Endothelial cell of umbilical vein (primary cell): ENCODE results near the gene ZNF514. TPM values are rescaled to one million over a fixed set of nuclear protein-coding genes. Genes with fewer than 3 reads are reported as not detected.

Experiments
- BruUV-seq: library from RNA; stranded (reverse); fragments of 400-500 nt; replicated peaks from 2 replicates; lab custom pipeline; 2021; lab: Mats Ljungman, UMichigan
- CTCF ChIA-PET: fragments of 300-600, 350-600 bp; sonication (Branson Sonifier 250); formaldehyde crosslinking; loops from one replicate; lab custom pipeline; 2021; ENCODE audit warnings: antibody characterized with exemption, inconsistent platforms; lab: Charles Lee
- POLR2A ChIA-PET: fragments of 300-600, 350-600 bp; sonication (Branson Sonifier 250); formaldehyde crosslinking; loops from one replicate; lab custom pipeline; 2021; ENCODE audit warnings: antibody characterized with exemption, inconsistent platforms; lab: Charles Lee
- DNase-seq: peaks from one replicate; pipeline ENCODE4 v3.0.0-alpha.2; 2011; ENCODE audit warnings: low read depth, low spot score
- FAIRE-seq: peaks from 2 replicates; lab custom pipeline; 2011; peaks lifted over from hg19 to GRCh38; lab: Jason Lieb, UNC
- H2AFZ ChIP-seq: 2 replicates; pipeline ENCODE4 v1.6.0; 2012; ENCODE audit warnings: low read depth, low read length, control low read depth, inconsistent platforms
- H3K27ac ChIP-seq: 2 replicates; pipeline ENCODE4 v1.5.1; 2011; ENCODE audit warnings: low read depth, mild to moderate bottlenecking, control low read depth, low read length, moderate library complexity; ENCODE audit not compliant: insufficient read depth
- H3K27me3 ChIP-seq, 2 experiments: 2 replicates each; pipeline versions ENCODE4 v1.6.0 to v1.6.1; 2011; ENCODE audit warnings: low read length in 2 of 2, mixed read lengths in 1 of 2; ENCODE audit not compliant: control insufficient read depth in 2 of 2, insufficient read depth in 2 of 2
- H3K36me3 ChIP-seq, 2 experiments: 2 replicates in 1 of 2; 3 replicates in 1 of 2; pipeline ENCODE4 v1.5.1; 2011; ENCODE audit warnings: low read length in 2 of 2, mild to moderate bottlenecking in 1 of 2, moderate library complexity in 1 of 2; ENCODE audit not compliant: control insufficient read depth in 2 of 2, insufficient read depth in 2 of 2; ENCODE audit errors: extremely low read depth in 1 of 2
- H3K4me1 ChIP-seq: 3 replicates; pipeline ENCODE4 v1.5.1; 2011; ENCODE audit warnings: mild to moderate bottlenecking, low read length; ENCODE audit not compliant: control insufficient read depth, insufficient read depth; ENCODE audit errors: extremely low read depth
- H3K4me2 ChIP-seq: 2 replicates; pipeline ENCODE4 v1.6.1; 2011; ENCODE audit warnings: low read length, control low read depth, mixed read lengths; ENCODE audit not compliant: insufficient read depth
- H3K4me3 ChIP-seq, 3 experiments: fragments of 200-600 bp in 1 of 3; sonication (generic), shearing (Covaris generic) in 1 of 3; replicated peaks in 1 of 3; 2 replicates each; pipeline ENCODE4 v1.5.1; 2011 to 2016; ENCODE audit warnings: control low read depth in 3 of 3, low read length in 3 of 3, mild to moderate bottlenecking in 2 of 3, inconsistent platforms in 1 of 3, low read depth in 1 of 3, moderate library complexity in 1 of 3; ENCODE audit not compliant: insufficient read depth in 1 of 3
- H3K79me2 ChIP-seq: 2 replicates; pipeline ENCODE4 v1.6.0; 2012; ENCODE audit warnings: low read length, inconsistent platforms; ENCODE audit not compliant: control insufficient read depth, insufficient read depth
- H3K9ac ChIP-seq: replicated peaks from 2 replicates; pipeline ENCODE3; 2011; ENCODE audit warnings: low read length, control low read depth; ENCODE audit not compliant: insufficient read depth; ENCODE audit errors: extremely low read depth
- H3K9me1 ChIP-seq: replicated peaks from 3 replicates; pipeline ENCODE4 v1.6.0; 2011; ENCODE audit warnings: mild to moderate bottlenecking, low read length; ENCODE audit not compliant: control insufficient read depth, insufficient read depth; ENCODE audit errors: extremely low read depth
- H3K9me3 ChIP-seq: replicated peaks from 2 replicates; pipeline ENCODE4 v1.5.1; 2012; ENCODE audit warnings: low read length, inconsistent platforms; ENCODE audit not compliant: control insufficient read depth, insufficient read depth
- H4K20me1 ChIP-seq: replicated peaks from 2 replicates; pipeline ENCODE3; 2011; ENCODE audit warnings: mild to moderate bottlenecking, low read length; ENCODE audit not compliant: control insufficient read depth, insufficient read depth; ENCODE audit errors: extremely low read depth
- EZH2 ChIP-seq: IDR thresholded peaks from 2 replicates; pipeline ENCODE4 v1.6.1; 2012; ENCODE audit warnings: borderline replicate concordance, low read depth, mild to moderate bottlenecking, moderate library complexity, low read length, inconsistent platforms; ENCODE audit not compliant: severe bottlenecking
- FOS ChIP-seq: IDR thresholded peaks from 2 replicates; pipeline ENCODE4 v1.6.1; 2011; ENCODE audit warnings: mild to moderate bottlenecking, low read length, moderate library complexity, borderline replicate concordance; ENCODE audit not compliant: insufficient read depth
- GATA2 ChIP-seq: IDR thresholded peaks from 2 replicates; pipeline ENCODE4 v1.7.0; 2011; ENCODE audit warnings: low read depth, mild to moderate bottlenecking, moderate library complexity, mixed read lengths, low read length; ENCODE audit not compliant: insufficient read length, insufficient read depth
- JUN ChIP-seq: IDR thresholded peaks from 2 replicates; pipeline ENCODE4 v1.6.1; 2011; ENCODE audit warnings: borderline replicate concordance, low read depth; ENCODE audit not compliant: insufficient read length, insufficient read depth
- MYC ChIP-seq: IDR thresholded peaks from one replicate; pipeline ENCODE4 v1.6.1; 2011; ENCODE audit warnings: mild to moderate bottlenecking, low read depth, low read length
- POLR2AphosphoS5 ChIP-seq: IDR thresholded peaks from 2 replicates; pipeline ENCODE4 v1.6.1; 2012; ENCODE audit warnings: low read depth, mild to moderate bottlenecking, control low read depth, low read length, moderate library complexity; ENCODE audit not compliant: insufficient read depth
- dilution Hi-C: fragments of 300-500 bp; cut with MboI; formaldehyde crosslinking; loops from one replicate; pipeline ENCODE4 v1.15.0; 2019; ENCODE audit warnings: low sequenced_read_pairs; ENCODE audit not compliant: extremely low pct_ligation_motif_present
- intact Hi-C: fragments of 100-400 bp; cut with micrococcal nuclease; formaldehyde crosslinking; loops from one replicate; pipeline ENCODE4 v1.10.0; 2022
- polyA plus RNA-seq, 4 experiments: library from polyadenylated mRNA; depleted of rRNA in 3 of 4; stranded (reverse) in 3 of 4; unstranded in 1 of 4; fragments of >200 nt; gene quantifications; 2 replicates each; pipeline versions ENCODE4 v1.2.1 to v1.2.3, GENCODE V29; 2011 to 2012; ENCODE audit warnings: missing spikeins in 1 of 4
- total RNA-seq: library from RNA; stranded (reverse); gene quantifications from 2 replicates; pipeline ENCODE4 v1.2.3, GENCODE V29; 2021
- TF ChIP-seq, protein P1 (sequence below), 2 donors: IDR thresholded peaks; 1 replicate in 1 of 2; 2 replicates in 1 of 2; pipeline ENCODE4 v1.5.1; 2011; ENCODE audit warnings: low read length in 2 of 2, mild to moderate bottlenecking in 2 of 2, moderate library complexity in 2 of 2, control low read depth in 1 of 2, inconsistent platforms in 1 of 2, low read depth in 1 of 2; ENCODE audit not compliant: insufficient read depth in 1 of 2; ENCODE audit errors: extremely low read depth in 1 of 2
- TF ChIP-seq, protein P2 (sequence below): IDR thresholded peaks from 2 replicates; pipeline ENCODE4 v1.6.1; 2011; ENCODE audit not compliant: insufficient read depth, insufficient read length

The ZNF514 gene
- total and polyA plus RNA-seq, 2 donors (not counting 3 experiments of a cell fraction or from before 2014, with no cell fraction given) = 3.9 to 11.6 TPM

DNA sequence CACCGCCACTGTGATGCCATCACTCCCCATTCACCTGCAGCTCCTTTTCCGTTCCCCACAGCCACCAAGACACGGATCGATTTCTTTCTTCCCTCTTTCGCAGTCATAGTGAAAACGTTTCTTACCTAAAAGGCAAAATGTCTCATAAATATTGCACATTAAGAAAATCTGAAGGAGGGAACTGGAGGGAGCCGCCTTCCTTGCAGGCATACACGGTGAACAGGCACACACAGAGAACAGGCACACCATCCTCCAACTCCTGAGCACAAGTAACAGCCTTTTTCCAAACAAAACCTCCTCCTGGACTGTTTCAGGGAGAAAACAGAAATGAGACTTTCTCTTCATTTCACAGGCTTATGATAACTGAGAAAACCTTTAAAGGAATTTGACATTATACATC lies 55.0 kb downstream of the ZNF514 start:
- no peaks in the 10 kb centered on the region for H4K20me1 ChIP-seq
- H3K9me1 ChIP-seq = no peaks in the 10 kb centered on the region
- H3K9ac ChIP-seq = no peak overlapping the region
- H3K4me3 ChIP-seq = no peak overlapping the region
- no peak for DNase-seq
- no peak for FAIRE-seq
- H3K27ac ChIP-seq = no peak overlapping the region
- H3K27me3 ChIP-seq = no peaks in the 10 kb centered on the region
- TF ChIP-seq, protein P1, sequence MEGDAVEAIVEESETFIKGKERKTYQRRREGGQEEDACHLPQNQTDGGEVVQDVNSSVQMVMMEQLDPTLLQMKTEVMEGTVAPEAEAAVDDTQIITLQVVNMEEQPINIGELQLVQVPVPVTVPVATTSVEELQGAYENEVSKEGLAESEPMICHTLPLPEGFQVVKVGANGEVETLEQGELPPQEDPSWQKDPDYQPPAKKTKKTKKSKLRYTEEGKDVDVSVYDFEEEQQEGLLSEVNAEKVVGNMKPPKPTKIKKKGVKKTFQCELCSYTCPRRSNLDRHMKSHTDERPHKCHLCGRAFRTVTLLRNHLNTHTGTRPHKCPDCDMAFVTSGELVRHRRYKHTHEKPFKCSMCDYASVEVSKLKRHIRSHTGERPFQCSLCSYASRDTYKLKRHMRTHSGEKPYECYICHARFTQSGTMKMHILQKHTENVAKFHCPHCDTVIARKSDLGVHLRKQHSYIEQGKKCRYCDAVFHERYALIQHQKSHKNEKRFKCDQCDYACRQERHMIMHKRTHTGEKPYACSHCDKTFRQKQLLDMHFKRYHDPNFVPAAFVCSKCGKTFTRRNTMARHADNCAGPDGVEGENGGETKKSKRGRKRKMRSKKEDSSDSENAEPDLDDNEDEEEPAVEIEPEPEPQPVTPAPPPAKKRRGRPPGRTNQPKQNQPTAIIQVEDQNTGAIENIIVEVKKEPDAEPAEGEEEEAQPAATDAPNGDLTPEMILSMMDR (IDR thresholded peaks at IDR 0.05; ENCODE audit: extremely low read depth in 1 of 2, insufficient read depth in 1 of 2, low read depth in 1 of 2, low read length in 2 of 2) = no peak
- no peak for TF ChIP-seq JUN
- H3K9me3 ChIP-seq = no peaks in the 10 kb centered on the region
- CTCF ChIA-PET = interaction anchor here (2.2 kb wide), 1 partner anchor 11 kb away, joined by 17 read pairs; no protein-coding TSS in a partner anchor
- no peak overlapping the region for H3K4me2 ChIP-seq
- H3K36me3 ChIP-seq = peaks cover 35 to 46% of the 10 kb centered on the region in 2 experiments
- no TSS peak for BruUV-seq
- no peaks in the 10 kb centered on the region for H3K4me1 ChIP-seq
- intact Hi-C loops (no loop called here), dilution Hi-C loops (no loop called here)
- H2AFZ ChIP-seq = no peak overlapping the region
- POLR2A ChIA-PET = no interaction called here
- no peaks in the 10 kb centered on the region for H3K79me2 ChIP-seq

DNA sequence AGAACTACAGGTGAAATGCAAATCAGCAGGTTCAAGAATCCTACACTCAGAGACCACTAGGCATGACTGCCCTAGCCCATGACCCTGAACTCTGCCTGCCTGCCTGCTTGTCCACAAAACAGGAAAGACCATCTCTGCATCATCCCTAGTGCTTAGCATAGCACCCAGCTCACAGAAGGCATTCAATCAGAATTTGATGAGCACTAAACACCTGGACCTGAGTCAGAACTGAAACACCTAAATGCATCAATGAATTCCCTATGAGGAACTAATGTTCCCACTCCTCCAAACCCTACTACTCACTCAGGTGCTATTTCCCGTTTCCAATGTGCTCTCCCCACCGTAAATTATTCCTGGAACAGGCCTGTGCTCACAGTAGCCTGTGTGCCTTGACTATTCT lies 59.7 kb downstream of the ZNF514 start:
- no peak for DNase-seq
- TF ChIP-seq FOS (no peak), EZH2 (no peak), GATA2 (no peak), MYC (no peak), POLR2AphosphoS5 (no peak), JUN (no peak)
- TF ChIP-seq, protein P2, sequence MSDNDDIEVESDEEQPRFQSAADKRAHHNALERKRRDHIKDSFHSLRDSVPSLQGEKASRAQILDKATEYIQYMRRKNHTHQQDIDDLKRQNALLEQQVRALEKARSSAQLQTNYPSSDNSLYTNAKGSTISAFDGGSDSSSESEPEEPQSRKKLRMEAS = no peak
- TF ChIP-seq, protein P1 (IDR thresholded peaks at IDR 0.05; ENCODE audit: extremely low read depth in 1 of 2, insufficient read depth in 1 of 2, low read depth in 1 of 2, low read length in 2 of 2) = no peak
- Histone ChIP-seq H3K27ac (no peak overlapping the region), H3K9ac (no peak overlapping the region), H3K4me2 (no peak overlapping the region), H3K79me2 (peaks cover 2% of the 10 kb centered on the region), H3K27me3 (no peaks in the 10 kb centered on the region), H3K36me3 (peaks cover 11 to 26% of the 10 kb centered on the region in 2 experiments), H2AFZ (no peak overlapping the region), H3K4me3 (no peak overlapping the region), H3K4me1 (no peaks in the 10 kb centered on the region), H4K20me1 (no peaks in the 10 kb centered on the region), H3K9me3 (no peaks in the 10 kb centered on the region), H3K9me1 (no peaks in the 10 kb centered on the region)
- FAIRE-seq = no peak
- intact Hi-C loops (no loop called here), dilution Hi-C loops (no loop called here)
- no TSS peak for BruUV-seq
- ChIA-PET CTCF (no interaction called here), POLR2A (no interaction called here)
